HG02763 (cell line): ENCODE data around the gene OPRM1.
"Not testable (repeated sequence)": the region's sequence is repeated elsewhere in the genome, so short reads cannot be mapped to it uniquely, and the experiment has no call there.

Source experiments
- ATAC-seq: cut with Tn5 transposase; IDR thresholded peaks from one replicate; pipeline ENCODE4 v1.9.1; 2021; ENCODE audit warnings: mild to moderate bottlenecking, moderate library complexity; ENCODE audit not compliant: unreplicated experiment

The OPRM1 gene

GRCh38 chr6:154236646-154237301, 197.7 kb downstream of the OPRM1 start:
- ATAC-seq, result no peak

GRCh38 chr6:154238831-154239230, 199.8 kb downstream of the OPRM1 start:
- ATAC-seq, result no peak

DNA sequence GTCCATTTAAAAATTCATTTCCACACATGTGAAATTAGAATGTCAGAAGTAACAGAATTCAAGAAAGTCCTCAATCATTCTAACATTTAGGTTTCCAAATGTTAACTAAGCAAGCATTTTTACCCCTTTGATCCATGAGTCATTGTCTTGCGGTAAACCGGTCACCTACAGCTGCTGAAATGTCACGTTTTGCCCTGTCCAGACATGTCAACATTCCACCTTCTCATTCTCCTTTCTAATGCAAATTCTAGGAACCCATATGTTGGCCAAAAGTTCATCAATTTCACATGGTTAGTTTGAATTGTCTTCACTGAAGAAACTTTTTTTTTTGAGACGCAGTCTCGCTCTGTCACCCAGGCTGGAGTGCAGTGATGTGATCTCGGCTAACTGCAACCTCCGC, 200.4 kb downstream of the OPRM1 start:
- ATAC-seq, result no peak

GRCh38 chr6:154241061-154241460, 202.0 kb downstream of the OPRM1 start:
- not testable (repeated sequence) for ATAC-seq

DNA sequence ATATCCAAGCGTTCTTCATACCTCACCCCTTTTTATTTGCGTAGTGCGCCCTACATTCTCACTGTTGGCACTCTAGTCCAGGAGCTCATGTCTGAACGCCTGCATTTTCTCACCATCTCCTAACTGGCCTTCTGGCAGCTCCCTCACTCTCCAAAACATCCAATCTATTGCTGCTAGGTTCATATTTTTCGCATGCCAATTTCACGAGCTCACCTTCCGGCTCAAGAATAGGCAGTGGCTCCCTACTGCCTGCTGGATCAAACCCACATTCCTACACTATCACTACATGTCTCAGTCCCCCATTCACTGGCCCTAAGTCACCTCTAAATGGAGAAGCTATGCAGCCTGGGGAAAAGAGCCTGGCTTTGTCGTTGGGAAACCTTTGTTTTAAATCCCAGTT, 202.5 kb downstream of the OPRM1 start:
- ATAC-seq, result no peak

DNA sequence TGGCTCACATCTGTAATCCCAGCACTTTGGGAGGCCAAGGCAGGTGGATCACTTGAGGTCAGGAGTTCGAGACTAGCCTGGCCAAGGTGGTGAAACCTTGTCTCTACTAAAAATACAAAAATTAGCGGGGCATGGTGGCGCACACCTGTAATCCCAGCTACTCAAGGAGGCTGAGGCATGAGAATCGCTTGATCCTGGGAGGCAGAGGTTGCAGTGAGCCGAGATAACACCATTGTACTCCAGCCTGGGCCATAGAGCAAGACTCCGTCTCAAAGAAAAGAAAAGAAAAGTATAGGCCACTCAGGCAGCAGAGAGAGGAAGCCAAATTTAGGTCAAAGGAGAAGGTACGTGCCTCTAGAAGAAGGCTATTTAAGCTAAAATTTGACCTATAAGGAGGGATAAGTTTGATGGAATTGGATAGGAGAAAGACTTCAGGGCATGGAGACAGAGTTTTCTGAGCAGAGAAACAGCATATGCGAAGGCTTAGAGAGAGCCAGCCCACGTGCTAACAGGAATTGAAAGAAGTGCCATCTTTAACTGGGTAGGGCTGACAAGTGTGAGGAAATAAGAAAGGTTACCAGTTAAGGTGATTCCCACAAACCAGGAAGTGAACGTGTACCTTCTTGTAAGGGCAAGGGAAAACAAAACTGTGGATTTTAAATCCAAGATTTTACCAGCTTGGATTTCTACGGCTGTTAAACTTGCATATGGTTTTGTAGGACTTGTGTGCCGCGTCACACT, 203.7 kb downstream of the OPRM1 start:
- ATAC-seq, result no peak

GRCh38 chr6:154243793-154244750, 205.0 kb downstream of the OPRM1 start:
- ATAC-seq, result no peak

DNA sequence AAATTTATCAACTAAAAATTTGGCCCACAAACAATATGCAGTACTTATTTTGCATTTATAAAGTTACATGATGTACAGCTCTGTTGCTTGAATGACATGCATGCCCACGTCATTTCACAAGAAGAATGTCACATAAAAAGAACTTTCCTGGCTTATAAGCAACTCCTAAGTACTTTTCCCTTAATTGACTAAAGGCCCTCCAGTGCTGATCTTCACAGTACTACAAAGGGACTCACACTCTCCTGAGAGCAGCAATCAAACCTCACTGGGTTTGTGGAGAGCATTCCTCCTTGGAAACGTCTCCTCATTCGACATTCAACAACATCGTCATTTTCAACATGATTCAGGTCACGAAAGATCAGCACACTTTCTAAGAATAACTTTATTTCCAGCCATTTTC, 206.5 kb downstream of the OPRM1 start:
- no peak for ATAC-seq

DNA sequence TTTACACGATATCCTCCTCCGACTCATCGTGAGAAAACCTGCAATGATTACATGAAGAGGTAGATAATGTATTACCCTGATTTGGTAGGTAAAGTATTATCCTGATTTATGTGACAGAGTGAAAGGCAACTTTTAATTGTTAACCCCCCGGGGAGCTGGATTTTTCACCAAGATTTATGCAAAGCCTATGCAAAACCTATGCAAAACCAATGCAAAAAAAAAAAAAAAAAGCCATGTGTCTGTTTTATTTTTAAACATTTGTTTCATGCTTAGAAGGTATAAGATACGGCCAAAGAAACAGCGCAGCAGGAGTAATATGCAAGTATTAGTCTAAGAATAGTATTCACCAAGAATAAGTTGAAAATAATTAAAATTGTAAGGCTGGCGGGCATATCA, 207.7 kb downstream of the OPRM1 start:
- ATAC-seq, result no peak

DNA sequence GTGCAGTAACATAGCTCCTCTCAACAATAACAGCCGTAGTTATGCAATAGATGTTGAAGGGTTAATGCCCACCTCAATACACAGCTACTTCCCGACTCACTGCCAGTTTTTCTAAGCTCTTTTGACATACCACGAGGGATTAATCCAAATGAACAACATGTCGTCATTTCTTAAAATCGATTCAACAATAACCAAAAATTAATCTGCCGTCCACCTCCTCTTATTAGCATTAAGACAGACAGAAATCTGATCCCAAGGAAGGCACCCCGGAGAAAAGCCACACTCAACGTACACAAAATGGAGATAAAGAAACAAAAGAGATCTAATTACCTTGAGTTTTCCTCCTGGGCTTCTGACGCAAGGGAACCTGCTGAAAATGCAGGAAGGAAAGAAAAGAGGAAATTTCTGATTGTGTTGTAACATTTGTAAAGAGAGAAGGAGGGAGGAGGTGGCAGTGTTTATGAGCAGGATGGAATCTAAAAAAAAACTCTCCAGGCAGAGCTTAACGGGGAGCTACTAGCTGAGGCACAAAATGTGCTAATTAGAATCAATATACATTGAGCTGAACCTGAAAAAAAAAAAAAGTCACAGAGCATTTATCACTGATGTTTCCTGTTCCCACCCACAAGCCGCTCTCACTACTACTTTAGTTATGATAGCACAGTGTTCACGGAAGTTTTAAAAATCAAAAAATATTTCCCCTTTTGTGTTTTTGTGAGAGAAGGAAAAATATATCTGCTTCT, 208.2 kb downstream of the OPRM1 start:
- ATAC-seq, result peak; percentile 33

GRCh38 chr6:154249499-154250298, 210.7 kb downstream of the OPRM1 start:
- ATAC-seq, result peak; percentile 62

- no peak for ATAC-seq
Observed at GRCh38 chr6:154251116-154251515, 212.1 kb downstream of the OPRM1 start.

DNA sequence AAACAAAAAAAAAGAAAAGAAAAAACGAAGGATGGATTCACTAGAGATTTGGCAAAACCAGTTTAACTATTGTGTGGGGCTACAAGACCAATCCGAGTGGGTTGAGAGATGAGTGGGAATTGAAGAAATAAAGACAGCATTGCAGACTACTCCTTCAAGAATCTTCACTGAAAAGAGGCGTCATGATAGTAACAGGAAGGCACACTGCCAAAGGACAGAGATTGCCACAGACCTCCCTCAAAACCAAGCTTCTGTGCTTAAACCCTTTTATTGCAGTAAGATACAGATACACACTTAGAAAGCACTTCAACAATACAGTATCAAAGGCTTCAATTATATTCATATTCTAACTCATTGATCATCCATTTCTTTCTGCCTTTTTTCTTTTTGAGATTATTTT, 213.6 kb downstream of the OPRM1 start:
- no peak for ATAC-seq

DNA sequence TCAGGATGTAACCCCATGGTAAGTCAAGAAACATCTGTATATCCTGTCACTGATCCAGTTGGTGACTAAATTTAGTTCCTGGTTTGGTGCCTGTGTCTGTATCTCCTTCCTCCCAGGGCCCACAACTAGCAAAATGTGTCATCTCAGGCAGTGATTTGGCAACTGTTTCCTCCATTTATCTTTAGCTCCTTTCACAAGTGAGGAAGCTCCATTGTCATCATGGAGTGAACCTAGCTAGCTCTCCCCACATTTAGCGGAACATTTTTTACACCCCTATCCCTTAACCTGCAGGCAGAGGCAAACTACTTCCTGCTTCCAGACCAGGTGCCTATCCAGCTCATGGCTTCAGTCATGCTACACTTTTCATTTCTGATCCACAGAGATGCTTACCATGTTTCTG, 218.0 kb downstream of the OPRM1 start:
- ATAC-seq, result no peak

- peak; percentile 73 for ATAC-seq
Observed at GRCh38 chr6:154258064-154258757, 219.2 kb downstream of the OPRM1 start.

GRCh38 chr6:154261688-154262397, 222.8 kb downstream of the OPRM1 start:
- ATAC-seq, result no peak

- ATAC-seq, result no peak
Observed at GRCh38 chr6:154266560-154267099, 227.6 kb downstream of the OPRM1 start.

DNA sequence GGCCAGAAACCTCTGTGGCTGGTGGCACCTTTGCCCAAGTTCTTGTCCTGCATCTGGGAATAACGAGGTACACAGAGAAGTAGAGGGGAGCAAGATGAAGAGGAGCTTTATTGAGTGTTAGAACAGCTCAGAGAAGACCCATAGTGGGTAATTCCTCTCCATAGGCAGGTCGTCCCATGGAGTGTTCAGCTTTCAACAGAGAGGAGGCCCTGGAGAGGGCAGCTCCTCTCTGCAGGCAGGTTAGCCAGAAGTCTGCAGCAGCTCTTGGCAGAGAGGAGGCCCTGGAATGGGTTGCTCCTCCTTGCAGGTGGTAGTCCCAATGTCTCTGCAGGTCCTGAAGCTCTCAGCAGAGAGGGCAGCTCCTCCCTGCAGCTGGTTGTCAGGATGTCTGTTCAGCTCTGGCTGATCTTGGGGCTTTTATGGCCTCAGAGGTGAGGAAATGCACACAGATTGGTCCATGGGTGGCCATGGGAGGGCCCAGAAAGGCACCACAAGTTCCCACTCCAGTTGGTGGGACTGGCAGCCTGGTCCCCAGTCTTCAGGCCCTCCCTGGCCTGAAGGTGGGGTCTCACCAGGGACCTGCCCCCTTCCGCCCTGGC, 228.6 kb downstream of the OPRM1 start:
- no peak for ATAC-seq
